Frontal cortex (tissue), 4 donors: ENCODE data around the gene MCTP2. TPM values are rescaled to one million over a fixed set of nuclear protein-coding genes. Genes with fewer than 3 reads are reported as not detected.

ENCODE experiments used
- DNase-seq, 2 donors: peaks; one replicate each; pipeline ENCODE4 v3.0.0; 2012; ENCODE audit warnings: low spot score in 2 of 2
- FAIRE-seq: peaks from 2 replicates; lab custom pipeline; 2012; peaks lifted over from hg19 to GRCh38; lab: Jason Lieb, UNC
- total RNA-seq: library from RNA; depleted of rRNA; stranded (reverse); fragments of >200 nt; gene quantifications from one replicate; pipeline ENCODE4 v1.2.3, GENCODE V29; 2014
- donor health status: control.
- donor health status: control.
- donor health status: control.

Gene MCTP2
- total RNA-seq, 1 donor from 2014 or later = 1.2 TPM

DNA sequence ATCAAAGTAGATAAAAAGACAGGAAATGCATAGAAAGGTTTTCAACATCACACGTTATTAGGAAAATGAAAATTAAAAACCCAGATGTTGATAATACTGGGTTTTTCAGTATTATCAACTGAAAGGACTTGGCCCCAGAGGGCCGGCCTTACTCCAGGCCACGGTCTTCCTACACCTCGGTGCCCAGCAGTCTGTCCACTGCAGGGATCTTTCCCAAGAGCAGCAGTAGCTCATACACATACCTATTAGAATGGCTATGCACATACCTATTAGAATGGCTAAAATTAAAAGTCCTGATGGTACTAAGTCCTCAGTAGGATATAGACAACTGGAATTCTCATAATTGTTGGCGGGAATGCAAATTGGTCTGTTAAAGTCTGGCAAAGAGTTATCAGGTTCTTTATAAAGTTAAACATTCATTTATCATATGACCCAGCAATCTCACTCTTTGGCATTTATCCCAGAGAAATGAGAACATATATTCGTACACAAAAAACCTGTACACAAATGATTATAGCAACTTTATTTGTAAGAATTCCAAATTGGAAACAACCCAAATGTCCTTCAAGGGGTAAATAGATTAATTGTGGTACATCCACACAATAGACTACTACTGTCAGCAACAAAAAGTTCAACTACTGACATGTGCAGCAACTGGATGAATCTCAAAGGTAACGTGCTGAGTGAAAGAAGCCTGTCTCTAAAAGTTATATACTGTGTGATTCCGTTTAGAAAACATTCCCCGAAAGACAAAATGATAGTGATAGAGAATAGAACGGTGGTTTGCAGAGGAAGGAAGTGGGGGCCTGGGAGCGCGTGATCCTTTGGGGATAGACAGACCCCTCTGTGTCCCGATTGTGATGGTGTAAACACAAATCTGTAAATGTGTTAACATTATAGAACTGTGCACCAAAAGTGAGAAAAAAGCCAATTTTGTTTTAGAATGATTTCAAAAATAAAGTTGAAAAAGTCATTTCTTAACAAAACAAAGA lies 62.3 kb downstream of the MCTP2 start:
- FAIRE-seq (no peak), DNase-seq (no peak)

DNA sequence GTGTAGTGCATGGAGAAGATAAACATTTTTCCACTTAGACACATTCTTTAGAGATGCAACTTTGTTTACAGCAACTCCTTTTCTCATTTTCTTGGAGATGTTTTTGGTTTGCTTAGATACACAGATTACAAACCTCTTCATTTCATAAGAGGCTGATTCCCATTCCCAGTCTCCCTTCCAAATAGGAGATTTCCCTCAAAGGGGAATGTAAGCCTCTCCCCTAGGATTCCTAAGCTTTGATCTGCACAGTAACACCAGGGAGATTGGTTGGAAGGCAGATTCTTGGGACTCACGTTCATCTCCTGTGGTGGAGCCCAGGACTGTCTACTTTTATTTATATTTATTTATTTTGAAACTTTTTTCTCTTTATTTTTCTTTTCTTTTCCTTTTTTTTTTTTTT lies 63.2 kb downstream of the MCTP2 start:
- DNase-seq = no peak

GRCh38 chr15:94295275-94295674 lies 63.9 kb downstream of the MCTP2 start:
- DNase-seq (no peak), FAIRE-seq (no peak)

More for the DNA sequence above, 63.2 kb downstream of the MCTP2 start:
- FAIRE-seq = no peak

- FAIRE-seq (no peak), DNase-seq (no peak)
These were observed 65.4 kb downstream of the MCTP2 start for GRCh38 chr15:94296717-94297116.

GRCh38 chr15:94297558-94297957 lies 66.2 kb downstream of the MCTP2 start:
- no peak for DNase-seq
- no peak for FAIRE-seq

- FAIRE-seq = no peak
- no peak for DNase-seq
These were observed 67.0 kb downstream of the MCTP2 start for GRCh38 chr15:94298364-94298763.

GRCh38 chr15:94300612-94301011 lies 69.3 kb downstream of the MCTP2 start:
- no peak for FAIRE-seq

GRCh38 chr15:94305133-94305532 lies 73.8 kb downstream of the MCTP2 start:
- FAIRE-seq (no peak), DNase-seq (no peak)

More at GRCh38 chr15:94300612-94301011, 69.3 kb downstream of the MCTP2 start:
- no peak for DNase-seq

DNA sequence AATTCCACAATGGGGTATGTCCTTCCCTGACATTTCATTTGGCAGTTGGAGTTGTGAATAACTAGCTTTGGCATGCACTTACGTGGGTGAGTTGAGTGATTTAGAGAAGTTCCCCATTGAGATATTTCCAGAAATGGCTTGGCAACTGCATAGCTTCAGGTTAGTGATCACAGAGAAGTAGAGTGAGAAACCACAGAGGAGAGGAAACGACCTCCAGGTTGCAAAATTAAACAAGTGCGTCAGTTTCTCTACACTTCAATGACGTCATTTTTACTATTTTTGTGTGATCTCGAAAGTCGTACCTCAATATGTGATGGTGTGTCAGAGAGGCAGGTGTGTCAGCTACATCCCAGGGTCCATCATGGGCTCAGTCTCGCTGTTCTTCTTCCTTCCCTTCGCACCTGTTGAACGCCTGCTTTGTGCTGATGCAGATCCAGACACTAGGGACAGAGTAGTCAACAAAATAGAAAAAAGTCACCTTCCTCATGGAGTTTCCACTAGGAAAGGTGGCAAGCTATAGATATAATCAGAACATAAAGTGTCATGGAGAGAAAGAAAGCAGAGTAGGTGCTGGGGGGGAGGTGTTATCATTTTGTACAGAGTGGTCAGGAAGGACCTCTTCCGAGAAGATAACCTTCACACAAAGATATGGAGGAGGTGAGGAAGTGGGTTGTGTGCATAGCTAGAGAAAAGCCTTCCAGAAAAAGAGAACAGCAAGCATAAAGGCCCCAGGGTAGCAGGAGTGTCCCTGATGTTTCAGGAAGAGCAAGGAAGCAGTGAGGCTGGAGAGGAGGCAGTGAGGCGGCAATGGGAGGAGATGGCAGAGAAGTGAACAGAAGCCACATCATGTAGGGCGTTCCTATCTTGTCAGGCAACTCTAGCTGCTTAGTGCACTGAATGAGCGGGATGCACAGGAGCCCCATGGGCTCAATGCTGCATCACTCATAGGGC lies 75.6 kb downstream of the MCTP2 start:
- DNase-seq = no peak
- no peak for FAIRE-seq

DNA sequence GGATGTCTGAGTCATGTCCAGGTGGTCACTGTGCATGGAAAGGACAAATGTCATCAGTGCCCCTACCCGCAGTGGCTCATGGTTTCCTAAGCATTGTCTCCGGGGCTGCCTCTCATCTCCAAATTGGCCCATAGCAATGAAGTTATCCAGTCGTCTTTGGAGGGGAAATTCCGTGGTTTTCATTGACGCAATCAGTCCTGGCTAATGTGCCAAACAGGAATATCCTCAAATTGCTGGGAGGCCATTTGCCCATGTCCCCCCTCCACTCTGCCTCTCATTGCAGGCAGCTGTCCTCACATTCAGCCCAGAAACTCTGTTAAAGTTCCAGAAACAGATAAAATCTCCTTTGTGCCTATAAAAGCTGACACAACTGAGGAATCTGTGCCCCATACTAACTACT lies 81.6 kb downstream of the MCTP2 start:
- FAIRE-seq (no peak), DNase-seq (no peak)

DNA sequence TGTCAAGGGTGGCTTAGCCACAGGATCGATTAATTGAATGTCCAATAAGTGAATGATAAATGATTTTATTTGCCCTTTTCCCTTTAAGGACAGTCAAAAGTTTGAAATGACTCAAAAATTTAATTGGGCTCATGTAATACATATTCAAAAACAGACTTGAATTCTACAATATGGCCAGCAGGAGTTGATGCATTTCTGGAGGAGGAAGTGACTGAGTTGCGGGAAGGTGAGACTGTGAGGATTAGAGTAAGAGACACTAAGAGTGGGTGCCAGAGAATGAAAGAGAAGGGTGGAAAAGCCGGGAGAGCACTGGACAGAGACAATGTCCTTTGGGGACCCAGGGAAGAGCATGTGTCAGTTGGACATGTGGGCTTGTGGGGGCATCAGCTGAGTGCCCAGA lies 83.3 kb downstream of the MCTP2 start:
- DNase-seq (no peak), FAIRE-seq (no peak)

DNA sequence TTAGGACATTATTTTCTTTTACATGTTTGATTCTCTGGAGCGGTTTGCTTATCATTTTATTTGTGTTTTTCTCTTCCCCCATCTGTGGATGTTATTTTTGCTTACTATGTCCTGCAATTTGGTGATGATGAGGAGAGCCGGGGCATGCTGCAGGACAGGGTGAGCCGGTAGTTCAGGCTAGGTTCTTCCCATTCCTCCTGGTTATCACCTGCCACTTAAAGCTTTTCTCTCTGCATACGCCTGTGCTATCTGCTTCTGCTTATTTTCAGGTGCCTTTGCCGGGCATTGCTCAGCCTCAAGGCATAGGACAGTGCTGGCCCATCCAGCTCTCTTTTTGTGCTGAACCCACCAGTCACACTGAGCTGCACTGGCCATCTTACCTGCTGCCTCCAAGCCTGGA lies 85.8 kb downstream of the MCTP2 start:
- FAIRE-seq (no peak), DNase-seq (no peak)

DNA sequence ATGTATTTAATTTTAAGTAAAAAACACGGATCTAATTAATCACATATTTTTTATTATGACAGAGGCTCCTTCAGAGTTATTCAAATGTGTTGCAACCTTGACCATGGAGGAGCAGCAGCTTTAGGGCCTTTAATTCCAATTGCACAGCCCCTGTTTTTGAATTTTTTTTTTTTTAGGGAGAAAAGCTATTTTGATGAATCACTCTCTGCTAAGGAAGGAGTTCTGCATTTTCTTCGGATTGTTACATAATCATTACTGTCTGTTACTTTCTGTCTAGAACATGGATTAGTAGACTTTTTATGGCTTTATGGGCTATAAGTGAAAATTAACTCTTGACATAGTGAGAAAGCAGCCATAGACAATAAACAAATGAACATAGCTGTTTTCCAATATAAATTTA lies 90.8 kb downstream of the MCTP2 start:
- no peak for FAIRE-seq
- DNase-seq = no peak

GRCh38 chr15:94323076-94323475 lies 91.7 kb downstream of the MCTP2 start:
- no peak for FAIRE-seq

GRCh38 chr15:94324117-94324826 lies 92.9 kb downstream of the MCTP2 start:
- FAIRE-seq (no peak), DNase-seq (peak; percentile 8 to 38)

More at GRCh38 chr15:94323076-94323475, 91.7 kb downstream of the MCTP2 start:
- no peak for DNase-seq

DNA sequence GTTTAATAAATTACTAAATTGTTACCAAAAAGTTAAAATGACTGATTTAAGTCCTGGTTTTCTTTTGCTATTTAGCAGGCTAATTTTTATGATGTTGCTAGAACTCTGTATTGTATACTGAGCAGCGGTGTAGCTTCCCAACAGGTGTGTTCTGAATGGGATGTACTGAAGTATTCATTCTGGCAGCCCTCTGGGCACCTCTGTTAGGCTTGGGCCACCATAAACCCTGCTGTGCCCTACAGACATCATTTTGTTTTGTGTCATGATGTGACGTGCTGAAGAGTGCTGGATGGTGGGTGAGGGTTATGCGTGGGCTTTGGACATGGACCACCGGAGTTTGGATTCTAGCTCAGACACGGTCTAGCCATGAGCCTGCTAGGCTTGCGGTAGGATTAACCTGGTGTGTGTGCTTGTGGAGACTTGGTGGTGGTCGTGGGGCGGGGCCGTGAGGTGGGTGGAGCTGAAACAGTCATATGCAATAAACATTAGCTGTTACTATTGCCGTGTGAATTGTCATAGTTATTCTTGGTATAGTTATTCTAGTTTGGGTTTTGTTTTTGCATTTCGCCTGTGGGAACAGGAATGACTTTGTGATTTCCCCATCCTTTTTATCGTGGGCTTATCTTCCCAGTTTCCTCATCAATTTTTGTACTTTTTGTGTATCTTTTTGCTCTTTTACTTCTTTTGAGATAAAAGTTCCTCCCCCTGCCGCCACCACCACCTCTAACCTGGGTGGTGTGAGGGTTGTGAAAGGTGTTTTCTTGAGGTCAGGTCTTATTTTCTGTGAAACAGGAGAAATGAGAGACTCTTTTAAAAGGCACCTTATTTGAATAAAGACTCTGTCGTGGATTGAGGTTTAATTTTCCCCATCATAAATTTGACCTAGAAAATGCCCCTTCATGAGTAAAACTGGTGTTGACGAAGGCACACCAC lies 93.7 kb downstream of the MCTP2 start:
- DNase-seq (no peak), FAIRE-seq (no peak)

GRCh38 chr15:94327356-94327936 lies 96.1 kb downstream of the MCTP2 start:
- FAIRE-seq (no peak), DNase-seq (peak in 1 of 2 donors; percentile 9)

GRCh38 chr15:94331731-94332130 lies 100.4 kb downstream of the MCTP2 start:
- FAIRE-seq (no peak), DNase-seq (no peak)
